ENCODE results near the gene LRG1.
A peak's percentile ranks its signal among the peaks of the same experiment; 100 is the strongest.
"Not testable (repeated sequence)": the region's sequence is repeated elsewhere in the genome, so short reads cannot be mapped to it uniquely, and the experiment has no call there.

Gene LRG1

GRCh38 chr19:4570916-4571304, 31.1 kb upstream of the LRG1 start:
- DNase-seq (ENCODE audit: extremely low read depth, low read depth) = no peak
- TF ChIP-seq CTCF (IDR thresholded peaks at IDR 0.05; ENCODE audit: low read depth, low read length) = no peak

GRCh38 chr19:4570402-4570801, 30.6 kb upstream of the LRG1 start:
- no peak for DNase-seq (ENCODE audit: extremely low read depth, low read depth)
- no peak for TF ChIP-seq CTCF (IDR thresholded peaks at IDR 0.05; ENCODE audit: low read depth, low read length)

GRCh38 chr19:4568886-4569285, 29.1 kb upstream of the LRG1 start:
- no peak for TF ChIP-seq CTCF (IDR thresholded peaks at IDR 0.05; ENCODE audit: low read depth, low read length)

GRCh38 chr19:4567584-4568071, 27.8 kb upstream of the LRG1 start:
- DNase-seq (ENCODE audit: extremely low read depth, low read depth) = no peak

More at GRCh38 chr19:4568886-4569285, 29.1 kb upstream of the LRG1 start:
- DNase-seq (ENCODE audit: extremely low read depth, low read depth) = no peak

GRCh38 chr19:4566402-4567051, 26.7 kb upstream of the LRG1 start:
- no peak for DNase-seq (ENCODE audit: extremely low read depth, low read depth)
- TF ChIP-seq CTCF (IDR thresholded peaks at IDR 0.05; ENCODE audit: low read depth, low read length) = no peak

More at GRCh38 chr19:4567584-4568071, 27.8 kb upstream of the LRG1 start:
- peak; percentile 85 for TF ChIP-seq CTCF (IDR thresholded peaks at IDR 0.05; ENCODE audit: low read depth, low read length)

GRCh38 chr19:4563562-4563961, 23.7 kb upstream of the LRG1 start:
- not testable (repeated sequence) for DNase-seq (ENCODE audit: extremely low read depth, low read depth)

- not testable (repeated sequence) for DNase-seq (ENCODE audit: extremely low read depth, low read depth)
Measured at GRCh38 chr19:4562085-4562484, 22.2 kb upstream of the LRG1 start.

- no peak for DNase-seq (ENCODE audit: extremely low read depth, low read depth)
Measured at GRCh38 chr19:4559569-4559968, 19.7 kb upstream of the LRG1 start, which contains the start of gene SEMA6B. TSS of gene SEMA6B (minus strand) at chr19:4559684. CDS start at chr19:4558457, 1,227 bp downstream.

More at GRCh38 chr19:4559569-4559968, 19.7 kb upstream of the LRG1 start, which contains the start of gene SEMA6B:
- TF ChIP-seq CTCF (IDR thresholded peaks at IDR 0.05; ENCODE audit: low read depth, low read length) = no peak

All from AG09319 (cell line).